Measurements from ENCODE around the gene TKT.

GRCh38 chr3:53274938-53275605 lies 19.2 kb upstream of the TKT start:
- TF ChIP-seq TFDP2 (CRISPR knock-in tag; IDR thresholded peaks at IDR 0.05) (no peak), ZNF44 (CRISPR knock-in tag; IDR thresholded peaks at IDR 0.05) (no peak), HIC2 (CRISPR knock-in tag; IDR thresholded peaks at IDR 0.05; ENCODE audit: low read depth) (no peak), CREB3 (CRISPR knock-in tag; IDR thresholded peaks at IDR 0.05) (no peak), ZNF292 (CRISPR knock-in tag; IDR thresholded peaks at IDR 0.05; ENCODE audit: borderline replicate concordance, low read depth) (no peak), ZNF639 (CRISPR knock-in tag; conservative IDR thresholded peaks at IDR 0.05) (no peak), CBX5 (CRISPR knock-in tag; IDR thresholded peaks at IDR 0.05; ENCODE audit: borderline replicate concordance) (no peak), FOXJ3 (CRISPR knock-in tag; IDR thresholded peaks at IDR 0.05; ENCODE audit: borderline replicate concordance) (no peak)
